GM21576 (cell line): ENCODE results near the gene BEST1.

Experiments used
- ATAC-seq: cut with Tn5 transposase; IDR thresholded peaks from one replicate; pipeline ENCODE4 v1.9.1; 2021; ENCODE audit warnings: mild to moderate bottlenecking, moderate library complexity; ENCODE audit not compliant: unreplicated experiment

BEST1 gene

DNA sequence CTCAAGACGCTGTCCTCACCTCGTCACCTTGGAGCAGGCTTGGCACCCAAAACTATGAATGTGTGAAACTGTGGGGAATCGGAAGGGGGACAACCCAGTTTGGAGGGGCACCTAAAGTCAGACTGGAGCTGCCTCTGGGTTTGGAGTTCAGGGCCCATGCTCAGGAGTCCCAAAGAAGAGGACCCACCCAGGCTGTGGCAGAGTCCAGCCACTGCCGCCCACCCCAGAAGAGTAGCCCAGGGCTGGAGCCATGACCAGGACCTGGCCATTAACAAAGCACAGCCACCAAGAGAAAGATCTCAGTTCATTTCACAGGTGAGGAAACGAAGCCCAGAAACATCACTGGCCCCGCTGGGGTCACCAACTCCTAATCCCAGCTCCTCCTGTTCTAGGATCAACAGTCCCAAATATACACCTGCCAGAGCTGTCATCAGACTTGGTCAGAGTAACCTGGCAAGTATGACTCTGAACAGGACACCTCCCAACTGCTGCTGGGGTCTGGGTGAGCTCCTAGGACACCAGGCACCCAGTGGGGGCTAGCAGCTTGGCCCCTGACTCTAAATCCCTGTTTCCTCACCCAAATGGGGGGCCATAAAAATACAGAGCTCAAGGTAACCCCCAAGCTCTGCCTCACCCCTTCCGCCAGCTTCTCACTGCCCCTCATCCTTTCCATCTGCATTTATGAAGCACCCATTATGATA lies 35.5 kb upstream of the BEST1 start:
- ATAC-seq, result no peak

GRCh38 chr11:61916737-61917333 lies 33.3 kb upstream of the BEST1 start:
- no peak for ATAC-seq

- ATAC-seq, result no peak
Observed at GRCh38 chr11:61917334-61918109, 32.6 kb upstream of the BEST1 start, which contains the start of gene RAB3IL1. TSS of gene RAB3IL1 (minus strand) at chr11:61917566. CDS start at chr11:61917367, 199 bp downstream.

DNA sequence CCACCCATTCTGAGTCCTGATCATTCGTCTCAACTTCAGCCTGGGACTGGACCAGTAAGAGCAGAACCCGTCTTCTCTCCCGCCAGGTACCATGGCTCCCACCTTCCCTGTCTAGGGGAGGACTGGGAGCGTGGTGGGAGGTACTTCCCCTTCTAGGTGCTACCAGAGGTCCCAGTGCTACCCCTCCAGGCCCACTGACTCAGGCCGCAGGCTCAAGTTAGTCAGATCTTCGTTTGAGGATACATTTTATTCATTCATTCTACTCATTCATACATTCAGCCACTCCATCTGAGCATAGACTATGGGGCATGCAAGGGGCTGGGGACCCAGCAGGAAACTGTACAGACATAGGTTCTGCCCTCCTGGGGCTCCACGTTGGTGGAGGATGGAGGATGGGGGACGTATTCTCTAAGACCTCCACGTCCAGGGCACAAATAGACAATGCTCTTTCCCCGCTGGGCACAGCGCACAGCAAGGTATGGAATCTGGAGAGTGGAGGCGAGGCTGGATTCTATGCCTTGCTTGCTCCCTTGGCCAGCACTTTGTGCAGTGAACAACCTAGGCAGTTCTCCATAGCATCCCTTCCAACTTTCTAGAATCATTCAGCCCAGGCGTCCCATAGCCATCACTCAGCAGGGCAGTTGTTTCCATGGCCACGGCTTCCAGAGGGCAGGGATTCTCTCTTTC lies 31.8 kb upstream of the BEST1 start:
- ATAC-seq, result no peak

- no peak for ATAC-seq
Observed at GRCh38 chr11:61918938-61919704, 31.0 kb upstream of the BEST1 start.

DNA sequence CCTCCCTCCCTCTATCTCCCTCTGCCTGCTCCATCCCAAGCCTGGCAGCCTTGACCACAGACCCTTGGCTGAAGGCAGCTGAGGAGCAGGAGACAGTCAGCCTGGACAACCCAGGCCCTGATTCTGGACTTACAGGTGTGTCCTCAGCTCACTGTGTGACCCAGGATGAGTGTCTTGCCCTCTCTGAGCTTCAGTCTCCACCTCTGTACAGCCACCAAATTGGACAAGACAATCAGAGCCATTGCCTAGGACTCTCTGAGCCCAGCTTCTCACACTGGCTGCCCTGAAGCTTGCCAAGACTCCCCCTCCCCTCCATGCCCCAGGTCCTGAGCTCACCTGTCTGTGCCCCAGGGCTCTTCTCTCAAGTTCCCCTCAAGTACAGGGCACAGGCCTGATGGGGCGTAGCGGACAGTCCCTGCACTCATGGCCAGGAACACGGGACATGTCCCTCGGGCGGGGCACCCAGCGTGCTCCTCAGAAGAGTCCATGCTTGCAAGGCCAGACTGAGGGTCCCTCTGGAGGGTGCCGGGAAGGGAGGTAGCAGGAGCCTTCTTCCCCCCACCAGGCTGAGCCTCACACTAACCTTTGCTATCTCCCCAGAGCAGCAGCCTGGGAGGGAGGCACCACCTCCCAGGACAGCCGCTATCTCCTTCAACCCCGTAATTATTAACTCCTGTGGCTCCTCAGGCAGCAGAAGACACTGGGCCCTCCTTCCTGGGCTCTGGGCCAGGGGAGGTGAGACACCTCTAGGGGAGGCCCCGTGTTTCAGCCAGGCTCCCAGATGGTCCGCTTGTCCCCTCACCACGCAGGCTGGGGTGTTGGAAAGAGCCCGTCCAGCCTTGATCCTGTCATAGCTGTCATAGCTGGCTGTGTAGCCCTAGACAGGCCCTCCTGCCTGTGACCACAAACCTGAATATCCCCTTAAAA lies 30.2 kb upstream of the BEST1 start:
- ATAC-seq, result no peak

- ATAC-seq, result no peak
Observed at GRCh38 chr11:61921446-61921845, 28.7 kb upstream of the BEST1 start.

GRCh38 chr11:61922539-61922938 lies 27.6 kb upstream of the BEST1 start:
- no peak for ATAC-seq

DNA sequence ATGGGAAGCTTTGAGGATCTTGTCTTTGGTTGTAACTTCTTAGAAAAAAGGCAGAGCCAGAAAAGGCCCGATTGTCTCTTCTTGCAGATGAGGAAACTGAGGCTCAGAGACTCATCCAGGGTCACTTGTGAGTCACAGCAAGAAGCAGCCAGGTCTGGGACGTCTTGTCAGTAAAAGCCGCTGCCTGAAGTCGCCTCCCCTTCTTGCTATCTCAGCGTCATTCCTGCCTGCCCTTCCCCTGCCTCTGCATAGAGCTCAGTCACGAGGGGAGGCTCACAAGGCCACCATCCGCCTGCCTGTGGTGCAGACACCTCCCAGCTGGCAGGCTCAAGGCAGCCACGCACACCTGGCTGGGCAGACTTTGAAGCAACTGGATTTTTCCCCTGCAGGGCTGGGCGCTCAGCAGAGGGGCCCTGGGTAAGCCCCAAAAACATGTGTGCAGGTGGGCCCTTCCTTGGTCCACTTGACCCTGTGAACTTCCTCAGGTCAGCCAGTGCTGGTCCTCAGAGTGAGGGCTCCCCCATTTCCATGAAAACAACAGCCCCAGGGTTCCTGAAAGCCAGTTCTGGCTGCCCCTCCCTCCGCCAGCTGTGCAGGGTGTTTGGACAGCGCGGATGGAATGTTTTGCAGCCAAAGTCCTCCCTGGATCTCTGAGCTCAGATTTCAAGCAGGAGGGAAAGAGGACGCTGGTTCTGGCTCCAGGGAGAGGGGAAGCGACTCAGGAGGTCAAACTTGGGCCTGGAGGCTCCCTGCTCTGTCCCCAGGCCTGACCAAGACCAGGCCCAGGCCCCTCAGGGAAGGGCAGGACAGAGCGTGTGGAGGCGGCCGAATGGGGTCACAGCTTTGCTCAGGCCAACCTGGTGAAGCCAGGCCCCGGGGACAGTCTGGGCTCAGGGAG lies 26.7 kb upstream of the BEST1 start:
- ATAC-seq, result no peak

- ATAC-seq, result no peak
Observed at GRCh38 chr11:61924064-61924455, 26.1 kb upstream of the BEST1 start.

GRCh38 chr11:61925736-61926135 lies 24.4 kb upstream of the BEST1 start:
- ATAC-seq, result no peak

GRCh38 chr11:61926235-61926634 lies 23.9 kb upstream of the BEST1 start:
- no peak for ATAC-seq

DNA sequence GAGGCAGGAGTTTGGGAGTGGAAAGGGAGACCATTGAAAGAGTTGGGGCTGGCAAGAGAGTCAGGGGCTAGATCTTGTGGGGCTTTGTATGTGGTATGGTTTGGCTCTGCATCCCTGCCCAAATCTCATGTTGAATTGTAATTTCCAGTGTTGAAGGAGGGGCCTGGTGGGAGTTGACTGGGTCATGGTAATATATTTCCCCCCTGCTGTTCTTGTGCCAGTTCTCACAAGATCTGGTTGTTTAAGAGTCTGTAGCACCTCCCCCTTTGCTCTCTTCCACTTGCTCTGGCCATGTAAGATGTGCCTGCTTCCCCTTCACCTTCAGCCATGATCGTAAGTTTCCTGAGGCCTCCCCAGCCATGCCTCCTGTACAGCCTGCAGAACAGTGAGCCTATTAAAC lies 22.6 kb upstream of the BEST1 start:
- no peak for ATAC-seq

- no peak for ATAC-seq
Observed at GRCh38 chr11:61928606-61929005, 21.5 kb upstream of the BEST1 start.

DNA sequence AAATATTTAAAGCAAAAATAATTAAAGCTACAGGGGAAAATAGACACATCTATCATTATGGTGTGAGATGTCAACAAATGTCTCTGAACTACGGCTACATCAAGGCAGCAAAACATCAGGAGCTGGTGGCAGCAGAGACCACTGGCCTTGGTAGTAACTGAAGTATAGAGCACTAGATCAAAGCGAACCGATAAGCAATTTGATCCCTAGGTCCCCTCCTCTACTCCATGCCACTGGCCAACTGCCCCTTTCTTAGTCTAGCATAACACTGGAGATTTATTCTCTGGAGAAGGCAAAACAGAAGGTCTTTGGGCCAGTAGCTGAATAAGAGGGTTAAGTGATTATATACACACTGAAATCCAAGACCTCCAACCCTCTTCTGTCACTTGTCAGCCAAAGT lies 19.2 kb upstream of the BEST1 start:
- no peak for ATAC-seq

GRCh38 chr11:61935861-61936260 lies 14.3 kb upstream of the BEST1 start:
- no peak for ATAC-seq

DNA sequence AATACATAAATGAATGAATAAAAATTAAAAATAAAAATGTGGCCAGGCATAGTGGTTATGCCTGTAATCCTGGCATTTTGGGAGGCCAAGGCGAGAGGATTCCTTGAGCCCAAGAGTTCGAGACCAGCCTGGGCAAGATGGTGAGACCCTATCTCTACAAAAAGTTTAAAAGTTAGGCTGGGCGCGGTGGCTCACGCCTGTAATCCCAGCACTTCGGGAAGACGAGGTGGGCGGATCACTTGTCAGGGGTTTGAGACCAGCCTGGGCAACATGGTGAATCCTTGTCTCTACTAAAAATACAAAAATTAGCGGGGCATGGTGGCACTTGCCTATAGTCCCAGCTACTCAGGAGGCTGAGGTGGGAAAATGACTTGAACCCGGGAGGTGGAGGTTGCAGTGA lies 9.7 kb upstream of the BEST1 start:
- ATAC-seq, result no peak

- no peak for ATAC-seq
Observed at GRCh38 chr11:61945191-61945590, 5.0 kb upstream of the BEST1 start.

GRCh38 chr11:61946894-61947293 lies 3.3 kb upstream of the BEST1 start:
- ATAC-seq, result no peak
